ENCODE data around the gene HIP1. TPM values are rescaled to one million over a fixed set of nuclear protein-coding genes. Genes with fewer than 3 reads are reported as not detected.

HIP1 gene
- total and polyA plus RNA-seq, 2 of the 13 experiments (the other 11 are each of a cell fraction or from before 2014, with no cell fraction given) = 4.5 to 6.2 TPM

- no peak for DNase-seq (ENCODE audit: low spot score)
- Histone ChIP-seq H3K27ac (ENCODE audit: extremely low read length, insufficient read depth, low read length) (no peak overlapping the region), H3K4me2 (ENCODE audit: low read depth, low read length) (no peak overlapping the region), H3K9me3 (ENCODE audit: low read length) (no peaks in the 10 kb centered on the region), H4K20me1 (ENCODE audit: insufficient read depth, low read length) (no peaks in the 10 kb centered on the region), H3K36me3 (replicated peaks in 1 of 2; ENCODE audit: control insufficient read depth in 1 of 2, insufficient read depth in 2 of 2, low read length in 2 of 2) (no peaks in the 10 kb centered on the region; a peak in 3 of 5 replicates), H3K9ac (ENCODE audit: insufficient read depth, low read depth, low read length) (no peak overlapping the region), H3K79me2 (ENCODE audit: insufficient read depth, low read length) (no peaks in the 10 kb centered on the region), H2AFZ (ENCODE audit: low read length) (no peak overlapping the region), H3K4me3 (replicated peaks in 1 of 3; ENCODE audit: insufficient read depth in 1 of 3, low read depth in 2 of 3, low read length in 3 of 3) (no peak overlapping the region), H3K27me3 (ENCODE audit: control insufficient read depth in 1 of 2, insufficient read depth in 2 of 2, low read length in 2 of 2) (no peaks in the 10 kb centered on the region), H3K4me1 (ENCODE audit: insufficient read depth, low read length) (peaks cover 11% of the 10 kb centered on the region)
- WGBS (ENCODE audit: low lambda C conversion rate) = 46% methylated on average over 8 of the region's 8 CpGs
- in situ Hi-C loops (cut with HindIII; ENCODE audit: extremely low pct_ligation_motif_present, low pct_unique_long_range_greater_than_20kb) (no loop called here), intact Hi-C loops (cut with micrococcal nuclease; ENCODE audit: unreplicated experiment) (no loop called here)
- no peak for ATAC-seq
- TF ChIP-seq MXD3 (CRISPR knock-in tag; IDR thresholded peaks at IDR 0.05) (no peak), ZNF124 (CRISPR knock-in tag; IDR thresholded peaks at IDR 0.05) (no peak), ZNF547 (CRISPR knock-in tag; IDR thresholded peaks at IDR 0.05) (no peak), THRA (CRISPR knock-in tag; IDR thresholded peaks at IDR 0.05; ENCODE audit: borderline replicate concordance) (no peak), EP300 (IDR thresholded peaks at IDR 0.05; ENCODE audit: low read depth in 2 of 2, low read length in 2 of 2) (no peak), EP300 (CRISPR knock-in tag; IDR thresholded peaks at IDR 0.05; ENCODE audit: borderline replicate concordance) (no peak), ZNF83 (CRISPR knock-in tag; IDR thresholded peaks at IDR 0.05; ENCODE audit: borderline replicate concordance) (no peak), ZBTB21 (CRISPR knock-in tag; IDR thresholded peaks at IDR 0.05) (no peak), HDAC2 (CRISPR knock-in tag; IDR thresholded peaks at IDR 0.05) (no peak), NFKB2 (CRISPR knock-in tag; IDR thresholded peaks at IDR 0.05; ENCODE audit: borderline replicate concordance) (no peak), ZSCAN12 (CRISPR knock-in tag; IDR thresholded peaks at IDR 0.05) (no peak), HOXA9 (CRISPR knock-in tag; IDR thresholded peaks at IDR 0.05; ENCODE audit: borderline replicate concordance) (no peak), TGIF2 (CRISPR knock-in tag; IDR thresholded peaks at IDR 0.05) (no peak), KDM4B (CRISPR knock-in tag; IDR thresholded peaks at IDR 0.05) (no peak), ZNF746 (CRISPR knock-in tag; IDR thresholded peaks at IDR 0.05) (no peak), PHF20 (CRISPR knock-in tag; IDR thresholded peaks at IDR 0.05) (no peak), ZNF709 (CRISPR knock-in tag; IDR thresholded peaks at IDR 0.05) (no peak), ZC3H13 (CRISPR knock-in tag; IDR thresholded peaks at IDR 0.05) (no peak)
- no TSS peak for BruUV-seq (replicated peaks)
- ChIA-PET CTCF (ENCODE audit: low intra/inter-chr PET ratio, low total read pairs) (no interaction called here), POLR2A (no interaction called here)
- FAIRE-seq = no peak
These were observed 203.9 kb downstream of the HIP1 start for GRCh38 chr7:75534727-75535307.

All from HepG2 (cell line).